Liver (tissue), 9 donors: Measurements from ENCODE around the gene LPCAT1. TPM values are rescaled to one million over a fixed set of nuclear protein-coding genes. Genes with fewer than 3 reads are reported as not detected.

Experiments
- DNase-seq: peaks from one replicate; pipeline ENCODE4 v3.0.0-alpha.2; 2017; ENCODE audit warnings: low spot score
- H3K27ac ChIP-seq, 2 donors: one replicate each; pipeline ENCODE4 v1.7.0; 2013; ENCODE audit warnings: inconsistent platforms in 2 of 2, low read length in 2 of 2, control low read depth in 1 of 2, low read depth in 1 of 2, mild to moderate bottlenecking in 1 of 2
- H3K27me3 ChIP-seq, 4 donors: one replicate each; pipeline versions ENCODE4 v1.6.1 to v1.7.0; 2013; ENCODE audit warnings: low read length in 3 of 4, inconsistent platforms in 1 of 4, mild to moderate bottlenecking in 1 of 4, moderate library complexity in 1 of 4; ENCODE audit not compliant: control insufficient read depth in 4 of 4, insufficient read depth in 4 of 4
- H3K36me3 ChIP-seq, 4 donors: one replicate each; pipeline versions ENCODE4 v1.6.1 to v1.7.0; 2013; ENCODE audit warnings: low read length in 3 of 4, mild to moderate bottlenecking in 3 of 4, low read depth in 1 of 4, moderate library complexity in 1 of 4; ENCODE audit not compliant: control insufficient read depth in 4 of 4, insufficient read depth in 3 of 4
- H3K4me1 ChIP-seq, 4 donors: one replicate each; pipeline versions ENCODE4 v1.6.1 to v1.7.0; 2013; ENCODE audit warnings: low read length in 3 of 4, mild to moderate bottlenecking in 3 of 4, moderate library complexity in 1 of 4; ENCODE audit not compliant: control insufficient read depth in 4 of 4, insufficient read depth in 4 of 4
- H3K4me3 ChIP-seq, 3 donors: one replicate each; pipeline versions ENCODE4 v1.6.1 to v1.7.0; 2013; ENCODE audit warnings: low read length in 3 of 3, control low read depth in 1 of 3, low read depth in 1 of 3, mild to moderate bottlenecking in 1 of 3
- H3K9ac ChIP-seq, 2 donors: one replicate each; pipeline ENCODE4 v1.7.0; 2013; ENCODE audit warnings: low read length in 2 of 2, mild to moderate bottlenecking in 2 of 2, moderate library complexity in 2 of 2, control low read depth in 1 of 2, low read depth in 1 of 2
- H3K9me3 ChIP-seq, 4 donors: one replicate each; pipeline versions ENCODE4 v1.6.1 to v1.7.0; 2013; ENCODE audit warnings: low read length in 3 of 4; ENCODE audit not compliant: control insufficient read depth in 4 of 4
- ATF3 ChIP-seq: IDR thresholded peaks from 2 replicates; pipeline ENCODE4 v1.6.1; 2016; ENCODE audit warnings: antibody characterized with exemption
- CTCF ChIP-seq: fragments of 150-350 bp; IDR thresholded peaks from 2 replicates; pipeline ENCODE4 v1.5.1; 2017; ENCODE audit warnings: improper control_type of control experiment, low read depth, low read length; ENCODE audit not compliant: missing input control
- EGR1 ChIP-seq, 2 donors: IDR thresholded peaks; 2 replicates each; pipeline ENCODE4 v1.6.1; 2016 to 2018; ENCODE audit warnings: antibody characterized with exemption in 2 of 2, low read depth in 2 of 2
- FOXA1 ChIP-seq: IDR thresholded peaks from 2 replicates; pipeline ENCODE4 v1.6.1; 2016; ENCODE audit warnings: antibody characterized with exemption
- FOXA2 ChIP-seq: IDR thresholded peaks from 2 replicates; pipeline ENCODE4 v1.6.1; 2016; ENCODE audit warnings: antibody characterized with exemption
- GABPA ChIP-seq, 2 donors: IDR thresholded peaks in 1 of 2; conservative IDR thresholded peaks in 1 of 2; 2 replicates each; pipeline ENCODE4 v1.6.1; 2016; ENCODE audit warnings: antibody characterized with exemption in 2 of 2, mild to moderate bottlenecking in 1 of 2, moderate library complexity in 1 of 2
- HNF4A ChIP-seq, 2 donors: conservative IDR thresholded peaks; 2 replicates each; pipeline ENCODE4 v1.6.1; 2016; ENCODE audit warnings: antibody characterized with exemption in 2 of 2, mild to moderate bottlenecking in 2 of 2
- HNF4G ChIP-seq: IDR thresholded peaks from 2 replicates; pipeline ENCODE4 v1.6.1; 2016; ENCODE audit warnings: antibody characterized with exemption
- JUND ChIP-seq, 2 donors: IDR thresholded peaks; 2 replicates each; pipeline ENCODE4 v1.6.1; 2016; ENCODE audit warnings: antibody characterized with exemption in 2 of 2
- NR2F2 ChIP-seq: IDR thresholded peaks from 2 replicates; pipeline ENCODE4 v1.6.1; 2016; ENCODE audit warnings: antibody characterized with exemption
- RAD21 ChIP-seq, 2 donors: IDR thresholded peaks; 2 replicates each; pipeline ENCODE4 v1.6.1; 2016; ENCODE audit warnings: antibody characterized with exemption in 2 of 2, mild to moderate bottlenecking in 2 of 2
- REST ChIP-seq: IDR thresholded peaks from 2 replicates; pipeline ENCODE4 v1.6.1; 2016; ENCODE audit warnings: antibody characterized with exemption, mild to moderate bottlenecking
- RXRA ChIP-seq, 2 donors: IDR thresholded peaks; 2 replicates each; pipeline ENCODE4 v1.6.1; 2017 to 2018; ENCODE audit warnings: antibody characterized with exemption in 2 of 2, mild to moderate bottlenecking in 1 of 2
- SP1 ChIP-seq: IDR thresholded peaks from 2 replicates; pipeline ENCODE4 v1.6.1; 2018; ENCODE audit warnings: antibody characterized with exemption, mild to moderate bottlenecking
- TAF1 ChIP-seq: conservative IDR thresholded peaks from 2 replicates; pipeline ENCODE4 v1.6.1; 2016; ENCODE audit warnings: antibody characterized with exemption, mild to moderate bottlenecking
- YY1 ChIP-seq: IDR thresholded peaks from 2 replicates; pipeline ENCODE4 v1.6.1; 2016; ENCODE audit warnings: antibody characterized with exemption, mild to moderate bottlenecking
- WGBS: extraction: QIAGEN DNeasy Blood & Tissue Kit; methylation state at CpG from one replicate; pipeline ENCODE4 v1.1.7; 2013; 5-methylcytosine and 5-hydroxymethylcytosine counted together
- polyA plus RNA-seq, 2 donors: library from polyadenylated mRNA; stranded (reverse) in 1 of 2; unstranded in 1 of 2; fragments of 200-250 nt in 1 of 2; fragments of >200 nt in 1 of 2; fragmentation: Nextera tagmentation in 1 of 2; extraction: Ambion mirVana in 1 of 2; gene quantifications; one replicate each; pipeline versions ENCODE4 v1.2.1 to v1.2.3, GENCODE V29; 2013 to 2015
- total RNA-seq, 2 donors: library from RNA; depleted of rRNA; stranded (reverse); fragments of >200 nt; gene quantifications; one replicate each; pipeline ENCODE4 v1.2.3, GENCODE V29; 2014
- TF ChIP-seq, protein P1 (sequence below): IDR thresholded peaks from 2 replicates; pipeline ENCODE4 v1.6.1; 2016; ENCODE audit warnings: antibody characterized with exemption
- TF ChIP-seq, protein P2 (sequence below): IDR thresholded peaks from 2 replicates; pipeline ENCODE4 v1.6.1; 2016; ENCODE audit warnings: antibody characterized with exemption
- donor health status: healthy.
- donor health status: healthy.
- donor health status: healthy.
- donor health status: healthy.
- donor health status: healthy.

The LPCAT1 gene
- total and polyA plus RNA-seq, 4 donors, result 1.5 to 12.8 (median 9.9) TPM

- TF ChIP-seq, protein P1, sequence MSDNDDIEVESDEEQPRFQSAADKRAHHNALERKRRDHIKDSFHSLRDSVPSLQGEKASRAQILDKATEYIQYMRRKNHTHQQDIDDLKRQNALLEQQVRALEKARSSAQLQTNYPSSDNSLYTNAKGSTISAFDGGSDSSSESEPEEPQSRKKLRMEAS, result no peak
- no peak for TF ChIP-seq SP1
These were observed 57.7 kb downstream of the LPCAT1 start (continued) for GRCh38 chr5:1465966-1466471.

DNA sequence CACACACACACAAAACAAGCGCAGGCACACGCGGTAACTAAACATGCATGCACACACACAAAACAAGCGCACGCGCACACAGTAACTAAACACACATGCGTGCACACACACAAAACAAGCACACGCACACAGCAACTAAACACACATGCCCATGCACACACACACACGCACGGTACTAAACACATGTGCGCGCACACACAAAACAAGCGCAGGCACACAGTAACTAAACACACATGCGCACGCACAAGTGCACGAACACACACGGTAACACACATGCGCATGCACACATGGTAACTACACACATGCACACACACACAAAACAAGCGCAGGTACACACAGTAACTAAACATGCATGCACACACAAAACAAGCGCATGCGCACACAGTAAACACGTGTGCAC, 58.6 kb downstream of the LPCAT1 start:
- DNase-seq, result no peak
- no peak for TF ChIP-seq REST
- TF ChIP-seq NR2F2, result no peak
- TF ChIP-seq YY1, result no peak
- TF ChIP-seq HNF4G, result no peak
- TF ChIP-seq SP1, result no peak
- no peak for TF ChIP-seq CTCF
- TF ChIP-seq, protein P2, sequence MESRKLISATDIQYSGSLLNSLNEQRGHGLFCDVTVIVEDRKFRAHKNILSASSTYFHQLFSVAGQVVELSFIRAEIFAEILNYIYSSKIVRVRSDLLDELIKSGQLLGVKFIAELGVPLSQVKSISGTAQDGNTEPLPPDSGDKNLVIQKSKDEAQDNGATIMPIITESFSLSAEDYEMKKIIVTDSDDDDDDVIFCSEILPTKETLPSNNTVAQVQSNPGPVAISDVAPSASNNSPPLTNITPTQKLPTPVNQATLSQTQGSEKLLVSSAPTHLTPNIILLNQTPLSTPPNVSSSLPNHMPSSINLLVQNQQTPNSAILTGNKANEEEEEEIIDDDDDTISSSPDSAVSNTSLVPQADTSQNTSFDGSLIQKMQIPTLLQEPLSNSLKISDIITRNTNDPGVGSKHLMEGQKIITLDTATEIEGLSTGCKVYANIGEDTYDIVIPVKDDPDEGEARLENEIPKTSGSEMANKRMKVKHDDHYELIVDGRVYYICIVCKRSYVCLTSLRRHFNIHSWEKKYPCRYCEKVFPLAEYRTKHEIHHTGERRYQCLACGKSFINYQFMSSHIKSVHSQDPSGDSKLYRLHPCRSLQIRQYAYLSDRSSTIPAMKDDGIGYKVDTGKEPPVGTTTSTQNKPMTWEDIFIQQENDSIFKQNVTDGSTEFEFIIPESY, result no peak
- TF ChIP-seq HNF4A (conservative IDR thresholded peaks at IDR 0.05), result no peak
- no peak for TF ChIP-seq GABPA (IDR thresholded peaks at IDR 0.05 in 1 of 2, conservative IDR thresholded peaks at IDR 0.05 in 1 of 2)
- no peak for TF ChIP-seq FOXA1
- no peak for TF ChIP-seq RAD21 (IDR thresholded peaks at IDR 0.05)
- TF ChIP-seq, protein P1, result no peak
- TF ChIP-seq FOXA2, result no peak
- no peak for TF ChIP-seq JUND (IDR thresholded peaks at IDR 0.05)
- TF ChIP-seq ATF3, result no peak
- TF ChIP-seq RXRA (IDR thresholded peaks at IDR 0.05), result no peak
- no peak for TF ChIP-seq EGR1 (IDR thresholded peaks at IDR 0.05; ENCODE audit: low read depth in 2 of 2)
- TF ChIP-seq TAF1, result no peak
- H3K9me3 ChIP-seq, result no peaks in the 10 kb centered on the region
- no peak overlapping the region for H3K4me3 ChIP-seq
- WGBS, result 98% methylated on average over 22 of the region's 22 CpGs
- H3K27me3 ChIP-seq, result no peaks in the 10 kb centered on the region
- H3K9ac ChIP-seq, result no peak overlapping the region
- H3K27ac ChIP-seq, result no peak overlapping the region
- H3K4me1 ChIP-seq, result peaks cover 0 to 1% (median under 1%) of the 10 kb centered on the region in 4 donors
- H3K36me3 ChIP-seq, result peaks cover 0 to 4% (median 3%) of the 10 kb centered on the region in 4 donors
